Mucosa of descending colon (tissue), 3 donors: ENCODE results near the gene TST. TPM values are rescaled to one million over a fixed set of nuclear protein-coding genes. Genes with fewer than 3 reads are reported as not detected.

Source experiments
- ATAC-seq: fragments of 200-7000 bp; cut with Tn5 transposase; one replicate; pipeline ENCODE4 v1.9.1; 2020; ENCODE audit warnings: mild to moderate bottlenecking, moderate library complexity
- DNase-seq, 3 donors: peaks; one replicate each; pipeline ENCODE4 v3.0.0-alpha.2; 2020
- H3K36me3 ChIP-seq: fragments of 200-600 bp; one replicate; pipeline ENCODE4 v1.8.0; 2021; ENCODE audit warnings: low read depth, mild to moderate bottlenecking
- H3K4me1 ChIP-seq: fragments of 200-600 bp; one replicate; pipeline ENCODE4 v1.8.0; 2021; ENCODE audit warnings: low read depth, mild to moderate bottlenecking
- H3K4me3 ChIP-seq: fragments of 200-600 bp; one replicate; pipeline ENCODE4 v1.8.0; 2021; ENCODE audit warnings: mild to moderate bottlenecking
- H3K9me3 ChIP-seq: fragments of 200-600 bp; one replicate; pipeline ENCODE4 v1.8.0; 2021; ENCODE audit warnings: mild to moderate bottlenecking
- intact Hi-C, 2 donors: fragments of 100-400 bp; cut with DNase I in 1 of 2; cut with micrococcal nuclease in 1 of 2; formaldehyde crosslinking; loops; one replicate each; pipeline versions ENCODE4 v1.11.0 to v1.11.1; 2022; cut with DNase I, micrococcal nuclease
- total RNA-seq, 3 donors: library from RNA; stranded (reverse); fragmentation: NEBNext Ultra II Directional in 2 of 3; extraction: Animal tissue kit (Norgen Biotek cat#: 25700) in 2 of 3; gene quantifications; one replicate each; pipeline versions ENCODE4 v1.2.1 to v1.2.4, GENCODE V29; 2021 to 2023
- TF ChIP-seq, protein P1 (sequence below): fragments of 200-600 bp; IDR thresholded peaks from one replicate; pipeline ENCODE4 v1.8.0; 2022; ENCODE audit warnings: antibody characterized with exemption, mild to moderate bottlenecking
- donor health status: DM: no; HTN: no; CAD: no; lungs with moderate emphysema.
- donor health status: DM: no; HTN: no; CAD: no.
- donor health status: DM: no; HTN: yes; CAD: no.

TST gene
- total RNA-seq, 3 donors from 2014 or later = 170 to 494 (median 337) TPM

GRCh38 chr22:37016134-37016910, 2.9 kb downstream of the TST start:
- TF ChIP-seq, protein P1, sequence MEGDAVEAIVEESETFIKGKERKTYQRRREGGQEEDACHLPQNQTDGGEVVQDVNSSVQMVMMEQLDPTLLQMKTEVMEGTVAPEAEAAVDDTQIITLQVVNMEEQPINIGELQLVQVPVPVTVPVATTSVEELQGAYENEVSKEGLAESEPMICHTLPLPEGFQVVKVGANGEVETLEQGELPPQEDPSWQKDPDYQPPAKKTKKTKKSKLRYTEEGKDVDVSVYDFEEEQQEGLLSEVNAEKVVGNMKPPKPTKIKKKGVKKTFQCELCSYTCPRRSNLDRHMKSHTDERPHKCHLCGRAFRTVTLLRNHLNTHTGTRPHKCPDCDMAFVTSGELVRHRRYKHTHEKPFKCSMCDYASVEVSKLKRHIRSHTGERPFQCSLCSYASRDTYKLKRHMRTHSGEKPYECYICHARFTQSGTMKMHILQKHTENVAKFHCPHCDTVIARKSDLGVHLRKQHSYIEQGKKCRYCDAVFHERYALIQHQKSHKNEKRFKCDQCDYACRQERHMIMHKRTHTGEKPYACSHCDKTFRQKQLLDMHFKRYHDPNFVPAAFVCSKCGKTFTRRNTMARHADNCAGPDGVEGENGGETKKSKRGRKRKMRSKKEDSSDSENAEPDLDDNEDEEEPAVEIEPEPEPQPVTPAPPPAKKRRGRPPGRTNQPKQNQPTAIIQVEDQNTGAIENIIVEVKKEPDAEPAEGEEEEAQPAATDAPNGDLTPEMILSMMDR = no peak
- H3K4me3 ChIP-seq = no peak overlapping the region
- peaks cover 3% of the 10 kb centered on the region for H3K36me3 ChIP-seq
- peaks cover 59% of the 10 kb centered on the region for H3K4me1 ChIP-seq
- intact Hi-C loops = no loop called here
- ATAC-seq (peak; percentile 52), DNase-seq (peak; percentile 87)
- H3K9me3 ChIP-seq = no peaks in the 10 kb centered on the region

- no peak for ATAC-seq
- TF ChIP-seq, protein P1 = no peak
- Histone ChIP-seq H3K9me3 (no peaks in the 10 kb centered on the region), H3K4me1 (peaks cover 52% of the 10 kb centered on the region), H3K36me3 (peaks cover 3% of the 10 kb centered on the region), H3K4me3 (no peak overlapping the region)
- intact Hi-C loops = no loop called here
- peak in 2 of 3 donors; percentile 53 to 59 for DNase-seq
Measured at GRCh38 chr22:37015587-37015878, 3.7 kb downstream of the TST start.

DNA sequence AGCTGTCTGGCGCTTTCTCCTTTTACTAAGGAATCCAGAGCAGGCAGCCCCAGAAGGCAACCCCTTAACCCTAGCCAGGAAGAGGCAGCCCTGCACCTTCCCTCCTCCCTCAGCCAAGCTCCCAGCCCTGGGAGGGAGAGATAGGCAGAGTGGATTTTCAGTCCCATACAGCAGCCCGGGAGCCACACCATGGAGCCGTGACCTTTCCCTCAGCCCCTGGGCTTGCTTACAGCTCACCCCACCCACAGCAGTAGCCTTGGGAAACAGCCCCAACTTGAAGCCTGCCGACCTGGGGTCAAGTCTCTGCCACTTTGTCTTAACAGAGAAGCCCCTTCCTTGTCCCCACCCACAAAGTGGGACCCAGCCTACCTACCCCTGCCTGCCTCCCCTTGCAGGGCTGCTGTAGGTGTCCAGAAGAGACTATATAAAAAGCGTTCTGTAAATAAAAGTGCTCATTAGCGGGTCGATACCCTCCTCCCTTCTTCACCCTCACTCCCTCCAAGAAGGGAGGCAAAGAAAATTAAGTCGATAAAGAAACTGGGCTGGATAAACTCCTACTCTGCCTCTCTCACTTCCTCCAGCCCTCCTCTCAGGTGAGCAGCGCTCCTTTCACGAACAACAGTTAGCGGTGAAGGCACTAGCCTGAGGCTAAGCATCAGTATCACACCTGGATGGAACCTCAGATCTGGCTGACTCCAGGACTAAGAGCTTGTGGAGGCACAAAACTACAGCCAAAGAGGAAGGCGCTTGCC, 4.2 kb downstream of the TST start:
- H3K9me3 ChIP-seq = no peaks in the 10 kb centered on the region
- ATAC-seq (no peak), DNase-seq (peak in 2 of 3 donors; percentile 67 to 69)
- peaks cover 48% of the 10 kb centered on the region for H3K4me1 ChIP-seq
- intact Hi-C loops = no loop called here
- TF ChIP-seq, protein P1 = no peak
- H3K36me3 ChIP-seq = peaks cover under 1% of the 10 kb centered on the region
- no peak overlapping the region for H3K4me3 ChIP-seq

DNA sequence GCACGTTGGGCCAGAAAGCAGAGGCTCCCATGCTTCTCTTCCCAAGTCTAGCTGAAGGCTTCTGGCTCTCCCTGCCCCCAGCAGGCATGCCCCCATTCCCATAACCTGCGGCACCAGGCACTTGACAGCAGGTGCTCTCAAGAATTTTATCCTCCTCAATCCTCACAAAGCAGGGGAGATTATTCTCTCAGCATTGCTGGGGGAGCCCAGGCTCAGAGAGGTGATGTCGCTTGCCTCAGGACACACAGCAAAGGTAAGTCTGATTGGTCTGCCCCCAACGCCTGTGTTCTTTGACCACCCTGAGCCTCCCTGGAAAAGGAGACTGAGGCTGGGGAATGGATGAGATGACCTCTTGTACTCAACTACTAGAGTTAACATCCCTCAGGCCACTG, 4.8 kb downstream of the TST start:
- intact Hi-C loops = no loop called here
- H3K36me3 ChIP-seq = no peaks in the 10 kb centered on the region
- TF ChIP-seq, protein P1 = no peak
- DNase-seq (peak in 1 of 3 donors; percentile 37), ATAC-seq (no peak)
- peaks cover 48% of the 10 kb centered on the region for H3K4me1 ChIP-seq
- no peaks in the 10 kb centered on the region for H3K9me3 ChIP-seq
- no peak overlapping the region for H3K4me3 ChIP-seq

- Histone ChIP-seq H3K36me3 (no peaks in the 10 kb centered on the region), H3K9me3 (no peaks in the 10 kb centered on the region), H3K4me1 (peaks cover 42% of the 10 kb centered on the region), H3K4me3 (no peak overlapping the region)
- TF ChIP-seq, protein P1 = no peak
- DNase-seq = peak in 1 of 3 donors; percentile 35
- intact Hi-C loops = no loop called here
- ATAC-seq = no peak
Measured at GRCh38 chr22:37012956-37013355, 6.3 kb downstream of the TST start.
